ENCODE results near the gene RBM7. TPM values are rescaled to one million over a fixed set of nuclear protein-coding genes. Genes with fewer than 3 reads are reported as not detected.

The RBM7 gene
- total RNA-seq, result 11.1 and 31.1 TPM in 2 replicates

DNA sequence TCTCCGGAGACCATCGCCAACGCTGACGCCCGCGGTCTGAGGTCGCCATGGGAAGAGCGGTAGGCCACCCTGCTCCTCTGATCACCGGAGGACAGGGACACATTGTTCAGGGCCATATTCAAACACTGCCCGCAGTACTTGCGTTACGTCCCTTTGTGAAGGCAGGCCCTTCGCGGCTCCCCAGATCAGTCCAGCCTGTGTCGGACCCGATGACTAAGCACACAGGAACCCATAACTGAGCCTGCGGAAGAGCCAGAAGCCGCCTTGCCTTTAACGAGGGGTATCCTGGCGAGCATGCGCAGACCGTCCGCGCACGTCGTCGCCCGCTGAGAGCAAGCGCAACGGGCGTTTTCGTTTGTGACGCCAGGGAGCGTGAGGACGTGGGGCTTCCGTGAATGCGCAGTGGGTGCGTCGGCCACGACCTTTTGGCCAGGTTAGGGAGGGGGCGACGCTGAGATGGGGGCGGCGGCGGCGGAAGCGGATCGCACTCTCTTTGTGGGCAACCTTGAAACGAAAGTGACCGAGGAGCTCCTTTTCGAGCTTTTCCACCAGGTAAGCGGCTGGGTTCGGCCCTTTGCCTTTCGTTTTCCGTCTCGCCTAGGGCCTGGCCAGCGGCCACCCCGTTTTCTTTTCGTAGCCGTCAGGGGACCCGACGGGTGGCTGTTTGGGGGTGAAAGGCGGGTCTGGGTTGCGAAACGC lies at the start of gene RBM7, which contains the start of gene C11orf71:
RBM7 (plus strand) TSS at position 451 of the 699 bp plus-strand sequence; CDS start at position 457, 6 bp downstream.
C11orf71 (minus strand) TSS at position 296 of the 699 bp plus-strand sequence; CDS start at position 116, 180 bp downstream.

GRCh38 chr11:114439229-114440120 lies 39.0 kb downstream of the RBM7 start, which contains the start of gene REXO2:
REXO2 (plus strand) TSS chr11:114439467; CDS start chr11:114439529, 62 bp downstream.

Other genes with a start within 250 kb of the RBM7 start
- gene NNMT, start 104.3 kb upstream of the RBM7 start, total RNA-seq, result 2.1 and 356 TPM in 2 replicates
- 0.96 and 1.1 TPM in 2 replicates for gene C11orf71, start 155 bp upstream of the RBM7 start, total RNA-seq
- gene REXO2, start 38.8 kb downstream of the RBM7 start, total RNA-seq, result 73.5 and 162 TPM in 2 replicates
- not detected in 2 replicates for gene NXPE1, start 159.2 kb downstream of the RBM7 start, total RNA-seq
- gene NXPE4, start 195.1 kb downstream of the RBM7 start, total RNA-seq, result not detected in 2 replicates